HUES6 (cell line): ENCODE measurements around the gene JMJD8.
A peak's percentile ranks its signal among the peaks of the same experiment; 100 is the strongest.

ENCODE experiments used
- H3K27ac ChIP-seq: 2 replicates; pipeline ENCODE4 v1.7.0; 2013; ENCODE audit warnings: low read depth, mild to moderate bottlenecking, low read length, inconsistent platforms
- H3K27me3 ChIP-seq: 2 replicates; pipeline ENCODE4 v1.6.1; 2013; ENCODE audit warnings: low read length; ENCODE audit not compliant: control insufficient read depth, insufficient read depth
- H3K36me3 ChIP-seq: 2 replicates; pipeline ENCODE4 v1.6.1; 2013; ENCODE audit warnings: low read length; ENCODE audit not compliant: control insufficient read depth, insufficient read depth
- H3K4me1 ChIP-seq: 2 replicates; pipeline ENCODE4 v1.6.1; 2013; ENCODE audit warnings: low read length; ENCODE audit not compliant: control insufficient read depth, insufficient read depth
- H3K4me3 ChIP-seq: 2 replicates; pipeline ENCODE4 v1.5.1; 2013; ENCODE audit warnings: low read depth, low read length
- H3K9ac ChIP-seq: one replicate; pipeline ENCODE4 v1.6.1; 2013; ENCODE audit warnings: mild to moderate bottlenecking, low read length
- H3K9me3 ChIP-seq: 2 replicates; pipeline ENCODE4 v1.6.1; 2013; ENCODE audit warnings: low read depth, low read length; ENCODE audit not compliant: control insufficient read depth, insufficient read depth

The JMJD8 gene

DNA sequence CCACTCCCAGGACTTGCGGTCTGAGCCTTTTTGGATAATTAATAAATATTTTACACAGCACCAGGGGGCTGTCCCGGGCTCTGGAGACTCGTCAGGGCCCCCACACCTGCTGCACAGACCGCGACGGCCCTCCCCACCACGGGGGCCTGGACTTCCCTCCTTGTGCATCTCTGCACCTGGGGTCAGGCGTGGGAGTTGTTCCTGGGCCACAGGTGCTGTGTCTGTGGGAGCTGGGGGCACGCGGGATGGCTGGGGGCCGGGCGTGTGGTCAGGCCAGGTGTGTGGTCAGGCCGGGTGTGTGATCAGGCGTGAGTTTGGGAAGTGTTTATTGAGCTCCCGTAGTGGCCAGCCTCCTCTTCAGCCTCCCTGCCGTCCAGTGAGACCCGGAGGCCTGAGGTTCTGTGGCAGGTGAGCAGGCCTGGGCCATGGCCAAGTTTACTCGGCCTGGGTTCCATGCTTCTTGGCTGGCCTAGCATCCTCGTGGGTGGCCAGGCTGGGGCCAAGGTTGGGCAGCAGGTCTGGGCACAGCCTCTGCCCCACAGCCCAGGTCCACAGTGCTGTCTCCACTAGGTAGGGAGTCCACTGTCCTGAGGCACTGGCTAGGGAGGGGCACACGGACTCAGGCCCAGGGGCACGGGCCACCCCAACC is 5.8 kb downstream of the JMJD8 start:
- Histone ChIP-seq H3K9ac (no peak overlapping the region), H3K27me3 (no peaks in the 10 kb centered on the region), H3K9me3 (no peaks in the 10 kb centered on the region), H3K4me1 (peaks cover 48% of the 10 kb centered on the region), H3K36me3 (peaks cover 31% of the 10 kb centered on the region), H3K27ac (no peak overlapping the region), H3K4me3 (peak overlapping the region; percentile 84; the same call in 1 of the 2 replicates)

- Histone ChIP-seq H3K27me3 (no peaks in the 10 kb centered on the region), H3K4me3 (peak overlapping the region; percentile 20), H3K4me1 (peaks cover 42% of the 10 kb centered on the region), H3K9ac (no peak overlapping the region), H3K27ac (no peak overlapping the region), H3K36me3 (peaks cover 32% of the 10 kb centered on the region), H3K9me3 (no peaks in the 10 kb centered on the region)
These were observed 6.6 kb downstream of the JMJD8 start for GRCh38 chr16:677316-678190.

- H3K36me3 ChIP-seq: peaks cover 32% of the 10 kb centered on the region
- peak overlapping the region; percentile 20 for H3K4me3 ChIP-seq
- peaks cover 42% of the 10 kb centered on the region for H3K4me1 ChIP-seq
These were observed 7.2 kb downstream of the JMJD8 start for GRCh38 chr16:676913-677312.

DNA sequence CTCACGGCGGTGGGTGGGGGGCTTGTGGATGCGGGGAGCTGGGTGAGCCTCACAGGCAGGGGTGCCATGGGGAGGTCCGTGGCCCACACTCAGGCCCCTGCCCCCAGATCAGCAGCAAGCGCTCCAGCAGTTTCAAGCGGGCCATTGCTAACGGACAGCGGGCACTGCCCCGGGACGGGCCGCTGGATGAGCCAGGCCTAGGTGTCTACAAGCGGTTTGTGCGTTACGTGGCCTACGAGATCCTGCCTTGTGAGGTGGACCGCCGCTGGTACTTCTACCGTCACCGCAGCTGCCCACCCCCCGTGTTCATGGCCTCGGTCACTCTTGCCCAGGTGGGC is 7.6 kb downstream of the JMJD8 start:
- Histone ChIP-seq H3K36me3 (peaks cover 32% of the 10 kb centered on the region), H3K9ac (no peak overlapping the region), H3K4me1 (peaks cover 38% of the 10 kb centered on the region), H3K27ac (no peak overlapping the region), H3K9me3 (no peaks in the 10 kb centered on the region), H3K27me3 (no peaks in the 10 kb centered on the region), H3K4me3 (0 out of 2 replicates have a peak overlapping the region, but pooled peaks have one; percentile 20)

More at GRCh38 chr16:676913-677312, 7.2 kb downstream of the JMJD8 start:
- H3K9ac ChIP-seq: no peak overlapping the region
- no peaks in the 10 kb centered on the region for H3K27me3 ChIP-seq
- no peaks in the 10 kb centered on the region for H3K9me3 ChIP-seq
- no peak overlapping the region for H3K27ac ChIP-seq

DNA sequence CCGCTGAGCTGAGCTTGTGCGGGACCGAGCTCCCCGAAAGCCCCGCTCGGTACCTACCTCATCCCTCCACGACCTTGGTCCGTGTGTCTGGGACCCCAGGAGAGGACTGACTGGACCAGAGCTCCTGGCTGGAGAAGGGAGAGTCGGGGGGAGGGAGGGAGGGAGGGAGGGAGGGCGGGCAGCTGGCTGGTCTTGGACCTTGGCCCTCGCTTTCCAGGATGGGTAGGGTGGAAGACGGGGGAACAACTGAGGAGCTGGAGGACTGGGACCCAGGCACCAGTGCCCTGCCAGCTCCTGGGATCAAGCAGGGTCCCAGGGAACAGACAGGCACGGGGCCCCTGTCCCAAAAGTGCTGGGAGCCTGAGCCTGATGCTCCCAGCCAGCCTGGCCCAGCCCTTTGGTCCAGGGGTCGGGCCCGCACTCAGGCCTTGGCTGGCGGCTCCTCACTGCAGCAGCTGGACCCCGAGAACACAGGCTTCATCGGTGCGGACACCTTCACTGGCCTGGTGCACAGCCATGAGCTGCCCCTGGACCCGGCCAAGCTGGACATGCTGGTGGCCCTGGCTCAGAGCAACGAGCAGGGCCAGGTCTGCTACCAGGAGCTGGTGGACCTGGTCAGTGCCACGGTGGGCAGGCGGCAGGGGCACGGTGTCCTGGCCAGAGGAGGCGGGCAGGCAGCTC is 8.1 kb downstream of the JMJD8 start:
- Histone ChIP-seq H3K4me3 (peak overlapping the region; percentile 79), H3K27ac (no peak overlapping the region), H3K9ac (no peak overlapping the region), H3K9me3 (no peaks in the 10 kb centered on the region), H3K27me3 (no peaks in the 10 kb centered on the region), H3K36me3 (peaks cover 32% of the 10 kb centered on the region), H3K4me1 (peaks cover 34% of the 10 kb centered on the region)

DNA sequence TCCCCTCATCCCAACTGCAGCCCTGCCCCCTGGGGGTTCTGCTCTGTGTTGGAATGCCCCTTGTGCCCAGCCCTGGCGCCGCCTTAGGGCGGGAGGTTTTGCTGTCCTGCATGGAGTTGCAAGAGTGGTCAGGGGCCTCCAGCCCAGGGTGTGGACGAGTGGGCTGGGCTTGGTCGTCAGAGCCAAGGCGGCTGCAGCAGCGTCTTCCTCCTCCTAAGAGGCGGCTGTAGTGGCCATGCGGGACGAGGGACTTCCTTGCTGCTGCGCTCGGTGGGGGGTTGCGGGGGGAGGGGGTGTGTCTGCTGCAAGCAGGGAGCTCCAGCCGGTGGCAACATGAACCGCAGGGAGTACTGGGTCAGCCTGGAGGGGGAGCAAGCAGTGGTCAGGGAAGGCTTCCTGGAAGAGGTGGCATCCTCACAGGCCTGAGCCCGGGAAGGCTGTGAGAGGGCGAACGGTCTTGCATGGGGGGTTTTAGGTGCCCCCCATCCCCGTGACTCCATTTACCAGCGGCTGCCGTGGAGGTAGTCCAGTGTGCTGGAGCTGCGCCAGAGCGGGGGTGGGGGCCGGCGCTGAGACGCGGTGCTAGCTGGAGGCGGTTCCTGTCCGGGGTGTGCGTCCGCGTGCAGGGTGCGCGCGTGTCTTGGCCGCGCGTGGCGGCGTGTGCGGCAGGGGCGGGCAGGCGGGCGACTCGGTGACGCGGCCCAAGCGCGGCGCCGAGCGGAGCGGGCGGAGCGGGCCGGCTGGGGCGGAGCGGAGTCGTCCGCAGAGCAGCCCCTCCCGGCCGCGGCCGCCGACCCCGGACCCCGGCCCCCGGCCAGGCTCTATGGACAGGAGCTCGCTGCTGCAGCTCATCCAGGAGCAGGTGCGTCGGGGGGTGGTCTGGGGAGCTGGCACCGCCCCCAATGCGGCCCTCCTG is 8.9 kb downstream of the JMJD8 start, which contains the start of gene RHBDL1:
TSS of gene RHBDL1 (plus strand) at position 704 of the 916 bp plus-strand sequence. CDS start at position 824, 120 bp downstream.
- no peak within 1 kb of the TSS for H3K27ac ChIP-seq

DNA sequence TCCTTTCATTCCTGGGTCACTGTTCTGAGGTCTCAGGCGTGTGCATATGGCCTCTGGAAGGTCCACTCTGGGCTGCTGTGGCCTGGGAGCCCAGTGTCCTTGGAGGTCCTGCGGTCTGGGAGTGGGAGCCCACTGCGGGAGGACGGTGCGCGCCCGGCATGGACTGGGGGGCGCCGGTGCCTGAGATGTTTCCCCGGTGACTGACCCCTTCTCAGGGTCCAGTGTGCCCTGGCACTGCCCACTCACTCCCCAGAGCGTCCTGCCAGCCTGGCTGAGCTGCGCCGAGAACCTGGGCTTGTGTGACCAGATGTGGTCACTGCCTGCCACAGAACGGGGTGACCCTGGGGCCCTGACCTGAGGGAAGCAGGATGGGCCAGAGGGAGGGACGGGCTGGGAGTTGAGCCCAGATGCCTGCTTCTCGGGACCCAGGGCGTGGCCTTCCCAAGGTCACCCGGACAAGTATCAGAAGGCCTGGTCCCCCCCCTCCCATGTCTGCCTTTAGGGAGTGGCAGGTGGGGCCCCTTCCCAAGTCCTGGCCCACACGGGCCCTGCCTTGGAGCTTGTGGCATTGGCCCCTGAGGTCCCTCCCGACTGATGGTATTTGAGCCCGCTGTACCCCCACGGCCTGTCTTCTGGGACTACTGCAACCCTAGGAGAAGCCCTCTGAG is 9.8 kb downstream of the JMJD8 start:
- Histone ChIP-seq H3K27me3 (no peaks in the 10 kb centered on the region), H3K4me1 (peaks cover 32% of the 10 kb centered on the region), H3K9ac (no peak overlapping the region), H3K4me3 (peak overlapping the region; percentile 79), H3K27ac (no peak overlapping the region), H3K36me3 (peaks cover 49% of the 10 kb centered on the region), H3K9me3 (no peaks in the 10 kb centered on the region)

More for the DNA sequence above, 8.9 kb downstream of the JMJD8 start, which contains the start of gene RHBDL1:
- Histone ChIP-seq H3K9ac (peak within 1 kb of the TSS; percentile 62), H3K36me3 (peaks cover 40% of the 10 kb centered on the region), H3K9me3 (no peaks in the 10 kb centered on the region), H3K4me3 (peak within 1 kb of the TSS; percentile 79), H3K4me1 (peaks cover 34% of the 10 kb centered on the region), H3K27me3 (no peaks in the 10 kb centered on the region)

- H3K27ac ChIP-seq: no peak overlapping the region
- H3K27me3 ChIP-seq: no peaks in the 10 kb centered on the region
- no peak overlapping the region for H3K4me3 ChIP-seq
- H3K9ac ChIP-seq: no peak overlapping the region
- H3K36me3 ChIP-seq: peaks cover 54% of the 10 kb centered on the region
- no peaks in the 10 kb centered on the region for H3K9me3 ChIP-seq
- peaks cover 34% of the 10 kb centered on the region for H3K4me1 ChIP-seq
These were observed 10.6 kb downstream of the JMJD8 start for GRCh38 chr16:673399-673991.

GRCh38 chr16:672851-673250 is 11.3 kb downstream of the JMJD8 start:
- H3K36me3 ChIP-seq: peaks cover 54% of the 10 kb centered on the region
- no peak overlapping the region for H3K4me3 ChIP-seq
- H3K27me3 ChIP-seq: no peaks in the 10 kb centered on the region
- peaks cover 32% of the 10 kb centered on the region for H3K4me1 ChIP-seq
- no peak overlapping the region for H3K9ac ChIP-seq
- no peak overlapping the region for H3K27ac ChIP-seq
- no peaks in the 10 kb centered on the region for H3K9me3 ChIP-seq
